Measurements from ENCODE around the gene RGS9. TPM values are rescaled to one million over a fixed set of nuclear protein-coding genes. Genes with fewer than 3 reads are reported as not detected.
A peak's percentile ranks its signal among the peaks of the same experiment; 100 is the strongest.

Gene RGS9
- total RNA-seq, 1 experiment from 2014 or later: 1.8 TPM

DNA sequence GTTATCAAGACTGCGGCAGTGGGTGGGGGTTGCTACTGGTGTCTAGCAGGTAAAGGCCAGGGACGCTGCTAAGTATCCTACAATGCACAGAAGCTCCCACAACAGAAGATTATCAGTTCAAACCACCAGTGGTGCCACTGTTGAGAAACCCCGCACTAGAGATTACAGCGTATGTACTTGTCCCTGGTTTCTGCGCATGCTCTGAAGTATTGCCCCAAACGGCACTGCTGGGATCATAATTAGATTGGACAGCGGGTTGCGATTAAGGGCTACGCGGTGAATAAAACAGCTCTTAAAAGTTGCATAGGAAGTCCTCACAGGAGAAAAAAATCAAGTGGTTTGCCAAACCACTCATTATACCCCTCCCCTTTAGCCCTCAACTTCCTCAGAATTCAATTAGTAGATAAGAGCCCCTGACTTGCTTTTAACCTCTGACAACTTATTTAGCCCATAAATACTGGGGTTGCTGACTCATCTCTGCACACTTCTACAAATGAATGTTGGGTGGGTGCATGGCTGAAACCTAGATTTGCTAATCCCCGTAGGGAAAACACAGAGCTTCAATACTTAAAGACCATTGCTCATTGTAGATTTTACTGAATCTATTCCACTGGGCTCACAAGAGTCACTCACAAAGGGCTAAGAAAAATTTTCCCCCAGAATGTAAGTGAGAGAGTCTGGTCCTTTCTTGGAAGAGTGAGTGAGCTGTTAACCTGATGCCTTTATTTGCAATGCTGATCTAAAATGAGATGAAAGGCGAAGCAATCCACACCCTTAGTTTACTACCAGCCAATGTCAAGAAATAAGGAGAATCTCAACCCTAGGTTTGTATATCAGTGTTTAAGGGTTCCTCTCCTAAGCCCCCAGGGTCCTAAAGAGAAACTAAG lies 91.8 kb downstream of the RGS9 start:
- DNase-seq (ENCODE audit: low spot score): peak; percentile 91
- ChIA-PET CTCF (interaction anchor here (0.5 kb wide), 1 partner anchor 295 kb away, joined by 6 read pairs; no protein-coding TSS in a partner anchor), POLR2A (ENCODE audit: low non-redundant PET) (interaction anchor here (0.6 kb wide), 1 partner anchor 1084 kb away, joined by 3 read pairs; no protein-coding TSS in a partner anchor)
- Histone ChIP-seq H3K27me3 (replicated peaks; ENCODE audit: insufficient read depth, low read depth, low read length, poor library complexity) (no peaks in the 10 kb centered on the region), H3K4me1 (ENCODE audit: insufficient read depth, low read length, poor library complexity, severe bottlenecking) (peaks cover 9% of the 10 kb centered on the region), H3K27ac (ENCODE audit: low read depth, low read length, poor library complexity, severe bottlenecking) (no peak overlapping the region), H3K4me3 (ENCODE audit: low read depth, low read length, poor library complexity, severe bottlenecking) (no peak overlapping the region), H3K36me3 (ENCODE audit: insufficient read depth, low read length, poor library complexity, severe bottlenecking) (no peaks in the 10 kb centered on the region), H3K9me3 (ENCODE audit: low read depth, low read length, poor library complexity, severe bottlenecking) (no peaks in the 10 kb centered on the region)
- TF ChIP-seq CTCF (conservative IDR thresholded peaks at IDR 0.05; ENCODE audit: low read depth, low read length): no peak
- no peak for TF ChIP-seq EZH2 (IDR thresholded peaks at IDR 0.05; ENCODE audit: borderline replicate concordance, low read depth, low read length, poor library complexity, severe bottlenecking)
- intact Hi-C loops (cut with micrococcal nuclease; ENCODE audit: unreplicated experiment): loop anchor here (2.0 kb wide), 1 partner anchor 328 kb away; no protein-coding TSS in a partner anchor
- BruUV-seq (replicated peaks): no TSS peak

GRCh38 chr17:65229621-65229995 lies 92.4 kb downstream of the RGS9 start:
- H3K4me3 ChIP-seq (ENCODE audit: low read depth, low read length, poor library complexity, severe bottlenecking): no peak overlapping the region
- ChIA-PET CTCF (no interaction called here), POLR2A (ENCODE audit: low non-redundant PET) (interaction anchor here (0.6 kb wide), 1 partner anchor 1084 kb away, joined by 3 read pairs; no protein-coding TSS in a partner anchor)
- no peaks in the 10 kb centered on the region for H3K36me3 ChIP-seq (ENCODE audit: insufficient read depth, low read length, poor library complexity, severe bottlenecking)
- H3K9me3 ChIP-seq (ENCODE audit: low read depth, low read length, poor library complexity, severe bottlenecking): no peaks in the 10 kb centered on the region
- TF ChIP-seq EZH2 (IDR thresholded peaks at IDR 0.05; ENCODE audit: borderline replicate concordance, low read depth, low read length, poor library complexity, severe bottlenecking) (no peak), CTCF (conservative IDR thresholded peaks at IDR 0.05; ENCODE audit: low read depth, low read length) (no peak)
- intact Hi-C loops (cut with micrococcal nuclease; ENCODE audit: unreplicated experiment): loop anchor here (2.0 kb wide), 1 partner anchor 327 kb away; no protein-coding TSS in a partner anchor
- no peaks in the 10 kb centered on the region for H3K27me3 ChIP-seq (replicated peaks; ENCODE audit: insufficient read depth, low read depth, low read length, poor library complexity)
- DNase-seq (ENCODE audit: low spot score): no peak
- BruUV-seq (replicated peaks): no TSS peak
- no peak overlapping the region for H3K27ac ChIP-seq (ENCODE audit: low read depth, low read length, poor library complexity, severe bottlenecking)
- H3K4me1 ChIP-seq (ENCODE audit: insufficient read depth, low read length, poor library complexity, severe bottlenecking): peaks cover 9% of the 10 kb centered on the region

GRCh38 chr17:65230040-65230439 lies 92.9 kb downstream of the RGS9 start:
- Histone ChIP-seq H3K4me3 (ENCODE audit: low read depth, low read length, poor library complexity, severe bottlenecking) (no peak overlapping the region), H3K4me1 (ENCODE audit: insufficient read depth, low read length, poor library complexity, severe bottlenecking) (peaks cover 9% of the 10 kb centered on the region), H3K36me3 (ENCODE audit: insufficient read depth, low read length, poor library complexity, severe bottlenecking) (no peaks in the 10 kb centered on the region), H3K27ac (ENCODE audit: low read depth, low read length, poor library complexity, severe bottlenecking) (no peak overlapping the region), H3K9me3 (ENCODE audit: low read depth, low read length, poor library complexity, severe bottlenecking) (no peaks in the 10 kb centered on the region), H3K27me3 (replicated peaks; ENCODE audit: insufficient read depth, low read depth, low read length, poor library complexity) (no peaks in the 10 kb centered on the region)
- DNase-seq (ENCODE audit: low spot score): peak; percentile 31
- intact Hi-C loops (cut with micrococcal nuclease; ENCODE audit: unreplicated experiment): loop anchor here (5.0 kb wide), 2 partner anchors 757 to 1442 kb away; no protein-coding TSS in a partner anchor
- TF ChIP-seq CTCF (conservative IDR thresholded peaks at IDR 0.05; ENCODE audit: low read depth, low read length) (no peak), EZH2 (IDR thresholded peaks at IDR 0.05; ENCODE audit: borderline replicate concordance, low read depth, low read length, poor library complexity, severe bottlenecking) (no peak)
- ChIA-PET POLR2A (ENCODE audit: low non-redundant PET) (no interaction called here), CTCF (no interaction called here)
- BruUV-seq (replicated peaks): no TSS peak
